GM18951 (cell line): ENCODE results near the gene GNLY.
"Not testable (repeated sequence)": the region's sequence is repeated elsewhere in the genome, so short reads cannot be mapped to it uniquely, and the experiment has no call there.

ENCODE experiments used
- POLR2A ChIP-seq: IDR thresholded peaks from 4 replicates; pipeline ENCODE4 v1.6.1; 2011; ENCODE audit warnings: mild to moderate bottlenecking; ENCODE audit not compliant: insufficient read length, insufficient read depth; ENCODE audit errors: extremely low read depth
- in situ Hi-C: fragments of 300-500 bp; cut with MboI; formaldehyde crosslinking; loops from one replicate; pipeline ENCODE4 v1.12.0; 2022; ENCODE audit warnings: low sequenced_read_pairs, mixed read lengths, inconsistent platforms; ENCODE audit not compliant: unreplicated experiment

Gene GNLY

DNA sequence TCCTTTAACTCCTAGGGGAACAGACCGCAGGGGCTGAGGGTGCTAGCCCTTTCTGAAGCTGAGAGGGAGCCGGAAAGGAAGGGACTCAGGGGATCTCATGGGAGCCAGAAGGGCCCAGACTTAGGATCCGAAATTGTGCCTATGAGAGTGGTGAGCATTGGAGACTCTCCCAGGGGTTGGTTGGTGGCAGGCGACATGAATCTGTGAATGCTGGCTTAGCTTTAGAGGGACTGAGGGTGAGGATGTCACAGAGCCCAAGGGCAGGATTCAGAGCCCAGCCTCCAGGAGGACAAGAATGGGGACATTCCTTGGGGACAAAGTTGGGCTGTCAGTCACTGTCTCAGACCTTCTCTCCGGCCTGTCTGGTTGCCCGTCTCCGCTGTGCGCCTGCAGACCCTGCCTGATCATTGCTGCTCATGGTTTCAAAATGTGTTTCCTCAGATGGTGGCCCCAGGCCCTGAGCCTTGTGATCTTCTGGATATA is 17.5 kb downstream of the GNLY start:
- TF ChIP-seq POLR2A = no peak
- in situ Hi-C loops = no loop called here

DNA sequence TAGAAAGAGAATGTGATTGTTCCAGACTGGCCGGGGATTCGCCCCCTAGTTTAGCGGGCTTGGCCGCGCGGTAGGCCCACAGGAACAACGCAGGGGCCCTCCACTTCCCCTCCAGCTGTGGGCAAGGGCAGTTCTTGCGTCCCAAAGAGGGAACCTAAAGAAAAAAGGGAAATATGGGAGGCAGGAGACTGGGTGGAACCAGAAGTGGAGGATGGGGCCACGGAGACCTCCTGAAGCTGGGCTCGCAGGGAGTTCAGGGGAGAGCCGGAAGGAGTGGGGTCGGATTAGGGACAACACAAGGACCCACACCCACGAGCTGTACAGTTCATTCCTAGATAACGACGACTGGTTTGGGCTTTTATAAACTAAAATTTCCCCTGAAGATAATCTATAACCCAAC is 18.2 kb downstream of the GNLY start:
- no peak for TF ChIP-seq POLR2A
- in situ Hi-C loops = no loop called here

DNA sequence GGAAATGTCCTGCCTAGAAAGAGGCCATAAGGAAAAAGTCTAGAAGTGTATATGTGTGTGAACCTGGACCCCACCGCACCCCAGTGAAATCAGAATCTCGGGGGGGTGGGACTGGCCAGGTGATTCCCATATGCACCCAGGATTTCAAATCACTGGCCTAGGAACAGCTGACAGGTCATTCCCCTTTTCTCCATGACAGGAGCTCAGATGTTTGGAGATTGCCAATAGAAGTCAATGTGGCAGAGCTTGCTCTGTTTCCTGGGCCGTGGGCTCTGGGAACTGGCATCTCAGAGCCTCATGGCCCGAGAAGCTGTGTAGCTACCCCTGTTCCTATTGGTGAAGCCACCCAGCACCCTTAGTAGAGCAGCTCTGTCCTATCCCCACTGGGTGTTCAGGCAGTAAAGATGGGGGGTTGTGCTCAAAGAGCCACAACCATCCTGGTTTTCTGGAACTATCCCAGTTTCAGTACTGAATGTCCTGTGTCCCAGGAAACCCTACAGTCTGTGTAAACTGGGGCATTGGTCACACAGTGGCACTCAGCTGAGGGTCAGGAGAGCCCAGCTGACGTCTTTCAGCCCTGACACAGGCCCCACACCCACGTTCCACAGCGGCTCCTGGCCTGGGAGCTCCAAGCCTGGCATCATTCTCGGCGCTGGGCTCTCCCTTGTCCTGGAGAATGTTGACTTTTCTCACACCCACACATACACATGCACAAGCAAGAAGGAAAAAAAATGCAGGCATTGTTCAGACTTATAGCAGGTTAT is 18.9 kb downstream of the GNLY start:
- no peak for TF ChIP-seq POLR2A
- in situ Hi-C loops = no loop called here

DNA sequence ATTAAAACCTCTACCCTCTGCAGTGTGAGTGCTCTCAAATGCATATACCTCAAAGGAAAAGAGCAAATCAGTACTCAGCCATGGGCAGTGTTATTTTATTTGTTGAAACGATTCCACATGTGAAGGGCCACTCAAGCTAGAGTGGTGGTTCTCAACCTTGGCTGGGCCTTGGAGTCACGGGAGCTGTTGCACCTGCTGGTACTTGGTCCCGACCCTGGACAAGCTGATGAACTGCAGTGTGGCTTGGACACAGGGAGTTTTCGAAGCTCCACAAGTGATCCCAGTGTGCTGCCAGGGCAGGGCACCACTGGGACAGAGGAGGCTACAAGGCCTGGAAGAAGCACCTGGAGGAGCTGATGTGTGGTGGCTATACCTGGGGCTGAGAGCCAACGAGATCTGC is 19.7 kb downstream of the GNLY start:
- no peak for TF ChIP-seq POLR2A
- in situ Hi-C loops = no loop called here

- in situ Hi-C loops = not testable (repeated sequence)
Observed at GRCh38 chr2:85714421-85714820, 20.3 kb downstream of the GNLY start.

DNA sequence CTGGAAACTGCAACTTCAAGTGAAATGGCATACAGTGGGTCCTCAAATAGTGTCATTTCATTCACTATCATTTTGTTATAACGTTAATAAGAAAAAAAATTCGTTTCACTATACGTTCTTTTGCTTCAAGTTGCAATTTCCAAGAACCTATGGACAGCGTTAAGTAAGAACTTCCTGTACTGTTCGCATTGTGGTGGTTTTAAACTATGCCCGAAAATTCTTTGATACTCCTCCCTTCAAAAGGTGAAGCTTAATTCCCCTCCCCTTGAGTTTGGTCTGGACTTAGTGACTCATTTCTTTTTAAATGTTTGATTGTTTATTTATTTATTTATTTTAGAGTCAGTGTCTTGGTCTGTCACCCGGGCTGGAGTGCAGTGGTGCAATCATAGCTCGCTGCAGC is 20.7 kb downstream of the GNLY start:
- in situ Hi-C loops = no loop called here
- no peak for TF ChIP-seq POLR2A

DNA sequence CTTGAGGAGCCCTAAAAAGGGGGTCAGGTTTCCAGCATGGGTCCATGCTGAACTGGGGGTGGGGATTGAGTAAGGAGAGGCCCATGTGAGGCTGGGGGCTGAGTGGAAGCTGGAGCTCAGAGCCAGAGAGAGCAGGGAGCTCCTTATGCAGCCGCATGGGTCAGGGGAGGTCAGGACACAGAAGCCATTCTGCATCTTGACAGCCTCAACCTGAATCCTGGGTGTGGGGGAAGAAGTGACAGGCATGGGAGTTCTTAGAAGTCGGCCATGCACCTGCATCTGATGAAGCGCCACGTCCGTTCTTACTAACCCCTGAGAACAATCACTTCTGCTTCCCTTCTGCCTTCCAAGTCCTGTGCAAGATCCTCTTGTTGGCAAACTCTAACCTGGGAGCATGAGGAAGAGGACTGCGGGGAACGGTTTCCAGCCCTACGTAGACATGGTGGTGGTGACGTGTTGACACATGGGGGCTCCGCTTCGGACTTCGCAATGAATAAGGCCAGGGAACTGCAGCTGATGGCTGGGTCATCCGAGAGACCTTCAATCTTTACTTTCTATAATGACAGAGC is 22.3 kb downstream of the GNLY start:
- in situ Hi-C loops = no loop called here
- no peak for TF ChIP-seq POLR2A

DNA sequence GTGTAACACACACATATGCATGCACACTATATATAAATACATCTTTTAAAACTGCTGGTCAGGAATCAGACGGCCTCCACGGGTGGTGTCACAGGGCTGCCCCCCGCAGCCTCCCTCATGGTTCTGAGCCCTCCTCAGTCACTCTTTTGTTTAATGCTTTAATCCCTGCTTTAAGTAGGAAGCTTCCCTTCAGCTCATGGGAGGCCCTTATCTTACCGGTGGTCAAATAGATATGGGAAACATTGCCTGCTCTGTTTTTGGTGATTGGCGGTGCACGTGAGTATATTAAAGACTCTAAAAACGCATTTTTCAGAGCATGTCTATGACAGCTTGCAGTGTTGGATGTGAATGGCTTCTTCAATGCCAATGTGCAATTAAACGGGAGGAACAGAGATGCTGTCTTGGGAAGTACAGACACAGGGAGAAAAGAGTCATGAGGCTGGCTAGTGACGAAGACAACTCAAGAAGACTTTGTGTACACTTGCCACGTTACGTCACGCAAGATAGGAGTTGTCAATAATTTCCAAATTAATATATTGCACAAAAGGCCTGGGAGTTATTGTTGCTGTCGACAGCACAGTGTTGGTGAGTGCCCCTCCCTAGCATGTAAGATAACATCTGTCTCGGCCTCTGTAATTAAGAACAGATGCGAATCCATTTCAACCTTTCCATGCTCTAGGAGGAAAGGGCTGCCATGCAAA is 23.3 kb downstream of the GNLY start:
- in situ Hi-C loops = no loop called here
- TF ChIP-seq POLR2A = no peak

GRCh38 chr2:85718009-85718391 is 23.8 kb downstream of the GNLY start:
- no peak for TF ChIP-seq POLR2A
- in situ Hi-C loops = no loop called here

DNA sequence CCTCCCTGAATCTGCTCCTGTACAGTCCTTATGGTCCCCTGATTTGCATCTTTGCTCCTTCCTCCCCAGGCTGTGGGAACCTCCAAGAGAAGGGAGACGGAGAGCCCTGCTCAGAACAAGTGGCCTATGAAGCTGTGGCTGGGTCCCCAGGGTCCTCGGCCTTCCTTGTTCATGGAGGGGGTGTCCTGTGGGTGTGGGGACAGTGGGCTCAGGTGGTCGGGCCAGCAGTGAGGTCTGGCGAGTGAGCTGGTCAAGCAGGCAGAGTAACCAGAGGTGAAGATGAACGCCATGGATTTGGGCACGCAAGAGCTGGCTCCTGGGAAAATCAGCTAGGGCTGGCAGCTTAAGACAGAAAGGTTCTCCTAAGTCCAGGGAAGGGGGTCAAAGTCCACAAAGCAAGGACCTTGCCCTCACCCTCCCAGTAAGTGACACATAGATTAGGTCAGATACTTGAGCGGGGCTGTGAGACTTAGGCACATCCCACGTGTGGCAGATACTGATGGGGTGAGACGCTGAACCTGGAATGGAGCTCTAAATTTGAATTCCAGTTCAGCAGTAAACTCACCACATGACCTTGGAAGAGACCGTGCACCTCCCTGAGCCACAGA is 24.8 kb downstream of the GNLY start:
- no peak for TF ChIP-seq POLR2A
- in situ Hi-C loops = no loop called here

GRCh38 chr2:85719609-85720240 is 25.6 kb downstream of the GNLY start:
- in situ Hi-C loops = no loop called here
- TF ChIP-seq POLR2A = no peak

- in situ Hi-C loops = no loop called here
- TF ChIP-seq POLR2A = no peak
Observed at GRCh38 chr2:85720533-85720932, 26.4 kb downstream of the GNLY start.

DNA sequence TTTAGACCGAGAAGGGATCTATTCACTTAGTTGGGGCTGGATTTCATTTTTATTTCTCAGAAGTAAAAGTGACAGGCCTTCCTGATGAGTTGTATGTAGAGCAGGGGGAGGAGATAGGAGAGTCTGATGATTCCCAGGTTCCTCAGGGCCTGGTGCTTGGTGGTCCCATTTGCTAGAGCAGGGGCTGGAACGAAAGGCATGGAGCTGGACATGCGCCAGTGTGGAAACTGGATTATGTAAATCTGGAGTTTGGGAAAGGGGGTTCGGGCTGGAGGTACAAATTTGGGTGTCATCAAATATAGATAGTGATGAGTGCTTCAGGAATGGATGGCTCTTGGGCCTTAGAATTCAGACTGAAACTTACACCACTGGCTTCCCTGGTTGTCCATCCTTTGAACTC is 27.5 kb downstream of the GNLY start:
- no peak for TF ChIP-seq POLR2A
- in situ Hi-C loops = no loop called here
